ENCODE results near the gene MED13.
"Not testable (repeated sequence)": the region's sequence is repeated elsewhere in the genome, so short reads cannot be mapped to it uniquely, and the experiment has no call there.

Gene MED13

DNA sequence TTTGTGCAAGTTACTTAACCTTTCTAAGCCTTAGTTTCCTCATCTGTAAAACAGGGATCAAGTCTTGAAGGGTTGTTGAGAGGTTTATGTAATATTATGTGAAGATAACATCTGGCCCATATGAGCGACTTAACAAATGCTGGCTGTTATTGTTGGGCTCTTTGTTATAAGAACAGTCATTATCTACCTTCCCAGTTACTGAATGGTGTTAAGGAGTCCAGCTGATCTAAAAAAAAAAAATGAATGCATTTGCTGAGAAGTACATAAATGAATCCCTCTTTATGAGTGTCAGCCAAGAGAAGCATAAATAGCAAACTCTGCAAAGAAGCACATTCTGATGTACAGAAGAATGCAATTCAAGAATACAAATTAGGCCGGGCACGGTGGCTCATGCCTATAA is 24.3 kb upstream of the MED13 start:
- H3K4me1 ChIP-seq, result peaks cover 8% of the 10 kb centered on the region
- TF ChIP-seq Cebpa-rat (IDR thresholded peaks at IDR 0.05), result no peak
- no peak overlapping the region for H3K27ac ChIP-seq

DNA sequence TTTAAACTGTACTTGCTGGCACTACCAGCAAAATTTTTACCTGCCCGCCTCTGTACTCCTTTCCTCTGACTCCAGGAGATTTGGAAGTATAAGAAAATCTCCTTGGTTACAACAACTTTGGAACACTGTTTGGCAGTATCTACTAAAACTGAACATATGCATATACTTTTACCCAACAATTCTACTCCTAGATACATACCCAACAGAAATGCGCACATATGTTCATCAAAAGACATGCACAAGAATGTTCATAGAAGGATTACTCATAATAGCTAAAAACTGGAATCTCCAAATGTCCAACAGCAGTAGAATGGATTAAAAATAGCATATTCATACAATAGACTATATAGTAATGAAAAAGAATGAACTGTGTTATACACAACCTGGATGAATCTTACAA is 21.7 kb upstream of the MED13 start:
- H3K9me3 ChIP-seq, result no peaks in the 10 kb centered on the region
- no peaks in the 10 kb centered on the region for H3K36me3 ChIP-seq
- H3K4me3 ChIP-seq, result no peak overlapping the region
- no peak overlapping the region for H3K4me2 ChIP-seq
- H3K4me1 ChIP-seq, result peaks cover 8% of the 10 kb centered on the region
- TF ChIP-seq Cebpa-rat (IDR thresholded peaks at IDR 0.05), result no peak
- no peaks in the 10 kb centered on the region for H4K20me1 ChIP-seq
- H3K27me3 ChIP-seq, result no peaks in the 10 kb centered on the region
- H3K27ac ChIP-seq, result no peak overlapping the region
- H3K9ac ChIP-seq, result no peak overlapping the region

More for the DNA sequence above, 24.3 kb upstream of the MED13 start:
- H4K20me1 ChIP-seq, result no peaks in the 10 kb centered on the region
- no peaks in the 10 kb centered on the region for H3K36me3 ChIP-seq
- H3K9ac ChIP-seq, result no peak overlapping the region
- no peaks in the 10 kb centered on the region for H3K9me3 ChIP-seq
- no peak overlapping the region for H3K4me2 ChIP-seq
- H3K4me3 ChIP-seq, result no peak overlapping the region
- no peaks in the 10 kb centered on the region for H3K27me3 ChIP-seq

DNA sequence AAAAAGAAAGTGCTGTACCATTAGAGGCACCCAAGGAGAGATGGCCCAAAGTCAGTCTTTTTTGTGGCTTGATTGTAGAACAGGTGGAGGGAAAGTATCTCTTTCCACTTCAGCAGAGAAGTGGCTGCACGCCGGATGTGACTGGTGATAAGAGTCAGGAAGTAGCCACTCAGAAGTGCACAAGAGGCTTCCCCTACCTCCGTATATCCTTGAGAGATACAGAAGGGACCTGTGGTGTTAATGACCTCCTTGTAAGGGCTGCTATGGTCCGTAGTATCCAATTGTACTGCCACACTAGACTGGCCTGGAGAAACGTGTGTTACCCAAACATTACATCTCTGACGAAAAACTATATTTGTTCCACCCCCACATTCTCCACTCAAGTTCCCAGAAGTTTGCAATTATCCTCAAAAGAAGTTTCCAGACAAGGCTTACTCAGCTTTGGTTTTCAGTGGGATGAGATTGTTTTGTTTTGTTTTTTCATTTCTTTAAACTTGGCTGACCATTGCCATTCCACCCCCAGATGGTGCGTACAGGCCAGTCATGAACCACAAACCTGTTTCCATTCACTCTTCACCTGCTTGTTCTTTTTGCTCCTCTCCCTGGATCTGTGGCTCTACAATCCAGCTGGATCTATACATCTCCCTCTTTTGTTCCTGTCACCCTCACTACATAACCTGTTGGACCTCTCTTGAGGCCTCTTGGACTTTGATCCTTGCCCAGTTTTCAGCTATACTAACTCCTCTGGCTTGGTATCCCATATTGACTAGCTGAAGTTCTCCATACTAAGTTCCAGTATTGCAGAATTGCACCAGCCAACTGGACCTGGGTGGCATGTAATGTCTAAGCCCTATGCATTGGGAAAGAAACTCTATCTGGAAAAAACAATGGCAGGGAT is 20.7 kb upstream of the MED13 start:
- no peak overlapping the region for H3K9ac ChIP-seq
- no peaks in the 10 kb centered on the region for H4K20me1 ChIP-seq
- no peak overlapping the region for H3K4me3 ChIP-seq
- no peak for TF ChIP-seq Cebpa-rat (IDR thresholded peaks at IDR 0.05)
- no peaks in the 10 kb centered on the region for H3K9me3 ChIP-seq
- peak overlapping the region; percentile 4; the same call in 1 of the 2 replicates for H3K4me2 ChIP-seq
- H3K27ac ChIP-seq, result no peak overlapping the region
- peaks cover 8% of the 10 kb centered on the region for H3K4me1 ChIP-seq
- H3K27me3 ChIP-seq, result no peaks in the 10 kb centered on the region
- no peaks in the 10 kb centered on the region for H3K36me3 ChIP-seq

DNA sequence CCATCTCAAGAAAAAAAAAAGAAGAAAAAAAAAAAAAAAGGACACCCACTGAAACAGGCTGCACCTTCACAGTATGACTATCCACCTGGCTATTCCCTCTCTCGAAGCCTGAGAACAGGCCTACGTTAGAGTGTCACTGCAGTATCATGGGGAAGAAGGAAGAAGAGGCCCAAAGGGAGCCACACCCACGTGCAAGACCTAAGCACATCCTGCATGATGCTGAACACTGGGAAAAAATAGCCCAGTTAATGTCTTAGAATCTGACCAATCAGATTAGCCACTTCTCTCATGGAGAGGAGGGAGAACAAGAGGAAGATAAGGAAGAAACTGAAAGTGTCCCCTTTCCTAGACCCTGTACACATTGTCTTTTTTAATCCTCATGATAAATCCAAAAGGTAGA is 19.5 kb upstream of the MED13 start:
- Histone ChIP-seq H3K4me2 (no peak overlapping the region), H3K9ac (no peak overlapping the region), H3K4me1 (peaks cover 8% of the 10 kb centered on the region), H3K27me3 (no peaks in the 10 kb centered on the region), H3K9me3 (no peaks in the 10 kb centered on the region), H3K27ac (no peak overlapping the region), H4K20me1 (no peaks in the 10 kb centered on the region), H3K4me3 (no peak overlapping the region), H3K36me3 (no peaks in the 10 kb centered on the region)
- TF ChIP-seq Cebpa-rat (IDR thresholded peaks at IDR 0.05), result no peak

DNA sequence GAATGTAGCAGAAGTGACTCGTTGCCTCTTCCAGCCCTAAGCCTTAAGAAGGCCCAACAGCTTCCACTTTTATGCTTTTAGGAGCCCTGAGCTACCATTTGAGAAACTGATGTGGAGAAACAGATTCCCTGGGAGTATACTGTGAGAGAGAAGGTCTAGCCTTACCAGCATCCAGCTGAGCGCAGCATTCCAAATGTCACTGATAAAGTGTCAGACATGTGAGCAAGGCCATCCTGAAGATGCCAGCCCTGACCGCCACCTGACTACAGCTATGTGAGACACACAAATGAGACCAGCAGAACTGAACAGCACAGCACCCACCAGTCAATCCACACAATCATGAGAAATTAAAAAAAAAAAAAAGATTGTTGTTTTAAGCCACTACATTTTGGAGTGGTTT is 18.6 kb upstream of the MED13 start:
- no peaks in the 10 kb centered on the region for H3K36me3 ChIP-seq

DNA sequence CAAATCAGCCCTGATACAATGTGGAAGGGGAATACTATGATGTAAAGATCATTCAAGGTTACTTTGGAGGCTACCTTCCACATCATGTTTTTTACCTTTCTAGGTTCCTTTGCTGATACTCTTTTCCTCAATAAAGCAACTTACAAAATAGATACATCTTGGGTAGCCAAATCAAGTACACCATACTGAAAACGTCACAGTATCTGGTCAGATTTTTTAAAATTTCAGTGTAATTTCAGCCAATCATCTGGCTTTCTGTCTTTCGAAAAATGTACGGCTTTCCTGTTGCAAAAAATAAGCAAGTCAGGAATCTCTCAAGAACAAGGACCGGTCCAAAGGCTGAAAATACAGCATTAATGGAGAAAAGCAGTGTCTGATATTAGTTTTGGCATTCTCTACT is 15.6 kb upstream of the MED13 start:
- Histone ChIP-seq H3K4me3 (no peak overlapping the region), H3K27me3 (no peaks in the 10 kb centered on the region), H3K9me3 (no peaks in the 10 kb centered on the region), H3K4me1 (peaks cover 7% of the 10 kb centered on the region), H3K4me2 (no peak overlapping the region), H3K9ac (no peak overlapping the region), H3K27ac (no peak overlapping the region), H4K20me1 (no peaks in the 10 kb centered on the region), H3K36me3 (no peaks in the 10 kb centered on the region)
- no peak for TF ChIP-seq Cebpa-rat (IDR thresholded peaks at IDR 0.05)

More for the DNA sequence above, 18.6 kb upstream of the MED13 start:
- no peak overlapping the region for H3K27ac ChIP-seq
- H3K9ac ChIP-seq, result no peak overlapping the region
- H3K4me1 ChIP-seq, result peaks cover 8% of the 10 kb centered on the region
- no peak overlapping the region for H3K4me3 ChIP-seq
- H3K9me3 ChIP-seq, result no peaks in the 10 kb centered on the region
- H3K4me2 ChIP-seq, result no peak overlapping the region
- no peaks in the 10 kb centered on the region for H3K27me3 ChIP-seq
- H4K20me1 ChIP-seq, result no peaks in the 10 kb centered on the region
- TF ChIP-seq Cebpa-rat (IDR thresholded peaks at IDR 0.05), result no peak

GRCh38 chr17:62078009-62078408 is 12.9 kb upstream of the MED13 start:
- Histone ChIP-seq H3K27ac (no peak overlapping the region), H4K20me1 (no peaks in the 10 kb centered on the region), H3K36me3 (no peaks in the 10 kb centered on the region), H3K4me1 (no peaks in the 10 kb centered on the region), H3K9me3 (no peaks in the 10 kb centered on the region), H3K27me3 (no peaks in the 10 kb centered on the region), H3K4me2 (no peak overlapping the region), H3K9ac (no peak overlapping the region), H3K4me3 (no peak overlapping the region)
- TF ChIP-seq Cebpa-rat (IDR thresholded peaks at IDR 0.05), result no peak

GRCh38 chr17:62076864-62077788 is 12.0 kb upstream of the MED13 start:
- no peaks in the 10 kb centered on the region for H3K9me3 ChIP-seq
- H4K20me1 ChIP-seq, result no peaks in the 10 kb centered on the region
- H3K27ac ChIP-seq, result no peak overlapping the region
- H3K27me3 ChIP-seq, result no peaks in the 10 kb centered on the region
- no peak overlapping the region for H3K9ac ChIP-seq
- no peaks in the 10 kb centered on the region for H3K36me3 ChIP-seq
- H3K4me3 ChIP-seq, result no peak overlapping the region
- no peak for TF ChIP-seq Cebpa-rat (IDR thresholded peaks at IDR 0.05)
- no peak overlapping the region for H3K4me2 ChIP-seq
- H3K4me1 ChIP-seq, result no peaks in the 10 kb centered on the region

- no peaks in the 10 kb centered on the region for H3K27me3 ChIP-seq
- H3K4me3 ChIP-seq, result no peak overlapping the region
- no peaks in the 10 kb centered on the region for H4K20me1 ChIP-seq
- no peaks in the 10 kb centered on the region for H3K36me3 ChIP-seq
- H3K9me3 ChIP-seq, result no peaks in the 10 kb centered on the region
- H3K27ac ChIP-seq, result no peak overlapping the region
- no peak overlapping the region for H3K4me2 ChIP-seq
- TF ChIP-seq Cebpa-rat (IDR thresholded peaks at IDR 0.05), result no peak
- H3K9ac ChIP-seq, result no peak overlapping the region
- no peaks in the 10 kb centered on the region for H3K4me1 ChIP-seq
These were observed 10.3 kb upstream of the MED13 start for GRCh38 chr17:62075308-62075815.

GRCh38 chr17:62073993-62074392 is 8.9 kb upstream of the MED13 start:
- Histone ChIP-seq H3K9me3 (no peaks in the 10 kb centered on the region), H3K27me3 (no peaks in the 10 kb centered on the region), H3K27ac (no peak overlapping the region), H3K36me3 (no peaks in the 10 kb centered on the region), H3K4me3 (no peak overlapping the region), H4K20me1 (no peaks in the 10 kb centered on the region), H3K4me1 (no peaks in the 10 kb centered on the region), H3K4me2 (no peak overlapping the region), H3K9ac (no peak overlapping the region)
- TF ChIP-seq Cebpa-rat (IDR thresholded peaks at IDR 0.05), result no peak

GRCh38 chr17:62072855-62073254 is 7.8 kb upstream of the MED13 start:
- H4K20me1 ChIP-seq, H3K36me3 ChIP-seq, H3K27ac ChIP-seq, H3K4me2 ChIP-seq, H3K4me3 ChIP-seq, H3K9me3 ChIP-seq, H3K4me1 ChIP-seq, H3K9ac ChIP-seq, H3K27me3 ChIP-seq: not testable (repeated sequence)

Measured in BLaER1 (cell line).